HG02571 (cell line): Measurements from ENCODE around the gene PRND.
"Not testable (repeated sequence)": the region's sequence is repeated elsewhere in the genome, so short reads cannot be mapped to it uniquely, and the experiment has no call there.

Experiments used
- ATAC-seq: cut with Tn5 transposase; IDR thresholded peaks from one replicate; pipeline ENCODE4 v1.9.1; 2021; ENCODE audit warnings: mild to moderate bottlenecking, moderate library complexity; ENCODE audit not compliant: unreplicated experiment

The PRND gene

GRCh38 chr20:4708036-4708435, 13.7 kb upstream of the PRND start:
- ATAC-seq, result no peak

- ATAC-seq, result no peak
Measured at GRCh38 chr20:4708856-4709255, 12.9 kb upstream of the PRND start.

- no peak for ATAC-seq
Measured at GRCh38 chr20:4709261-4710105, 12.2 kb upstream of the PRND start.

GRCh38 chr20:4710106-4710475, 11.6 kb upstream of the PRND start:
- no peak for ATAC-seq

- no peak for ATAC-seq
Measured at GRCh38 chr20:4711511-4711910, 10.2 kb upstream of the PRND start.

GRCh38 chr20:4713401-4713800, 8.3 kb upstream of the PRND start:
- no peak for ATAC-seq

GRCh38 chr20:4714818-4715217, 6.9 kb upstream of the PRND start:
- no peak for ATAC-seq

GRCh38 chr20:4717816-4718570, 3.7 kb upstream of the PRND start:
- ATAC-seq, result no peak

- no peak for ATAC-seq
Measured at GRCh38 chr20:4719190-4719589, 2.5 kb upstream of the PRND start.

GRCh38 chr20:4720041-4720976, 1.4 kb upstream of the PRND start:
- peak; percentile 94 for ATAC-seq

- no peak for ATAC-seq
Measured at GRCh38 chr20:4720977-4721349, 746 bp upstream of the PRND start.

- ATAC-seq, result no peak
Measured at GRCh38 chr20:4722571-4722970, 862 bp downstream of the PRND start.

GRCh38 chr20:4722993-4723392, 1.3 kb downstream of the PRND start:
- ATAC-seq, result no peak

- not testable (repeated sequence) for ATAC-seq
Measured at GRCh38 chr20:4723553-4723952, 1.8 kb downstream of the PRND start.

- ATAC-seq, result no peak
Measured at GRCh38 chr20:4724459-4725262, 3.0 kb downstream of the PRND start.

GRCh38 chr20:4725263-4725550, 3.5 kb downstream of the PRND start:
- ATAC-seq, result no peak

- ATAC-seq, result no peak
Measured at GRCh38 chr20:4726710-4727397, 5.1 kb downstream of the PRND start.

GRCh38 chr20:4728120-4728760, 6.5 kb downstream of the PRND start:
- no peak for ATAC-seq

GRCh38 chr20:4729265-4729664, 7.6 kb downstream of the PRND start:
- ATAC-seq, result no peak

- ATAC-seq, result no peak
Measured at GRCh38 chr20:4730780-4731179, 9.1 kb downstream of the PRND start.
